ENCODE measurements around the gene KRTAP12-3. TPM values are rescaled to one million over a fixed set of nuclear protein-coding genes. Genes with fewer than 3 reads are reported as not detected.
A peak's percentile ranks its signal among the peaks of the same experiment; 100 is the strongest.

The KRTAP12-3 gene
- total and polyA plus RNA-seq, 9 of the 15 experiments (the other 6 are each of a cell fraction or from before 2014, with no cell fraction given): not detected

DNA sequence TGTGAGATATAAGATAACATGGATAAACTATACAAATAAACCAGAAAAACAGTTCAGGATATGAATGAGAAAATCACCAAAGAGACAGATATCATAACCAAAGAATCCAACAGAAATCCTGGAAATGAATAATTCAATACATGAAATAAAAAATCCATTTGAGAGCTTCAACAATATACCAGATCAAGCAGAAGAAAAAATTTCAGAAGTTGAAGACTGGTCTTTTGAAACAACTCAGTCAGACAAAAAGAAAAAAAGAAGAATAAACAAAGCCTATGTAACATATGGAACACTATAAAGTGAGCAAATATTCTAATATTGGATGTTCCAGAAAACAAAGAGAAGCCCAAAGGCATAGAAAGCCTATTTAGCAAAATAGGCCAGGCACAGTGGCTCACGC lies 14.2 kb downstream of the KRTAP12-3 start:
- DNase-seq (ENCODE audit: extremely low read depth in 1 of 4, low spot score in 3 of 4): no peak
- H3K4me1 ChIP-seq (replicated peaks in 1 of 2; ENCODE audit: control insufficient read depth in 2 of 2, insufficient read depth in 2 of 2, low read length in 2 of 2): no peaks in the 10 kb centered on the region
- in situ Hi-C loops (cut with MboI): no loop called here
- no TSS peak for BruUV-seq (replicated peaks)
- no peak overlapping the region for H3K4me2 ChIP-seq (ENCODE audit: insufficient read depth, low read length)
- intact Hi-C loops (cut with micrococcal nuclease): no loop called here
- H3K9ac ChIP-seq (ENCODE audit: insufficient read depth in 1 of 2, low read depth in 2 of 2, low read length in 2 of 2): no peak overlapping the region
- H3K9me1 ChIP-seq (ENCODE audit: control insufficient read depth, insufficient read depth, low read length): no peaks in the 10 kb centered on the region
- peaks cover 4 to 5% of the 10 kb centered on the region in 2 experiments; a peak in 4 of 5 replicates for H3K27me3 ChIP-seq (ENCODE audit: control insufficient read depth in 2 of 2, insufficient read depth in 2 of 2, low read length in 2 of 2)
- 0% methylated on average over 1 of the region's 1 CpG for WGBS (ENCODE audit: insufficient coverage, low coverage, missing lambda C conversion rate)
- H3K79me2 ChIP-seq (ENCODE audit: control insufficient read depth, insufficient read depth, low read length): no peaks in the 10 kb centered on the region
- no peak for FAIRE-seq
- no peak for ATAC-seq
- CTCF ChIA-PET (ENCODE audit: low intra/inter-chr PET ratio): no interaction called here
- H2AFZ ChIP-seq (ENCODE audit: low read depth, low read length): no peak overlapping the region
- POLR2A ChIA-PET: interaction anchor here (0.6 kb wide), 1 partner anchor 150 kb away, joined by 3 read pairs; no protein-coding TSS in a partner anchor
- no peak overlapping the region for H3K27ac ChIP-seq (ENCODE audit: extremely low read depth, low read depth, low read length)
- no peaks in the 10 kb centered on the region for H3K36me3 ChIP-seq (ENCODE audit: control insufficient read depth, insufficient read depth, low read length)
- H4K20me1 ChIP-seq (replicated peaks; ENCODE audit: control insufficient read depth, insufficient read depth, low read length): no peaks in the 10 kb centered on the region
- H3K9me3 ChIP-seq (replicated peaks; ENCODE audit: control insufficient read depth, insufficient read depth, low read depth, low read length): peaks cover 4% of the 10 kb centered on the region
- no peak overlapping the region for H3K4me3 ChIP-seq
- peak; percentile 95; the same call in 1 of the 2 replicates for TF ChIP-seq ZNF583 (CRISPR knock-in tag; IDR thresholded peaks at IDR 0.05)
- TF ChIP-seq ETS2 (tag; IDR thresholded peaks at IDR 0.05; ENCODE audit: borderline replicate concordance, poor library complexity, severe bottlenecking): no peak
- TF ChIP-seq, protein P1, sequence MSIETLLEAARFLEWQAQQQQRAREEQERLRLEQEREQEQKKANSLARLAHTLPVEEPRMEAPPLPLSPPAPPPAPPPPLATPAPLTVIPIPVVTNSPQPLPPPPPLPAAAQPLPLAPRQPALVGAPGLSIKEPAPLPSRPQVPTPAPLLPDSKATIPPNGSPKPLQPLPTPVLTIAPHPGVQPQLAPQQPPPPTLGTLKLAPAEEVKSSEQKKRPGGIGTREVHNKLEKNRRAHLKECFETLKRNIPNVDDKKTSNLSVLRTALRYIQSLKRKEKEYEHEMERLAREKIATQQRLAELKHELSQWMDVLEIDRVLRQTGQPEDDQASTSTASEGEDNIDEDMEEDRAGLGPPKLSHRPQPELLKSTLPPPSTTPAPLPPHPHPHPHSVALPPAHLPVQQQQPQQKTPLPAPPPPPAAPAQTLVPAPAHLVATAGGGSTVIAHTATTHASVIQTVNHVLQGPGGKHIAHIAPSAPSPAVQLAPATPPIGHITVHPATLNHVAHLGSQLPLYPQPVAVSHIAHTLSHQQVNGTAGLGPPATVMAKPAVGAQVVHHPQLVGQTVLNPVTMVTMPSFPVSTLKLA (conservative IDR thresholded peaks at IDR 0.05): no peak
- no peak for TF ChIP-seq COPS2 (conservative IDR thresholded peaks at IDR 0.05)
- no peak for TF ChIP-seq PML (IDR thresholded peaks at IDR 0.05; ENCODE audit: low read length)
- no peak for TF ChIP-seq ARID2 (IDR thresholded peaks at IDR 0.05)
- TF ChIP-seq PHF20 (IDR thresholded peaks at IDR 0.05; ENCODE audit: partially characterized antibody): no peak
- TF ChIP-seq, protein P2, sequence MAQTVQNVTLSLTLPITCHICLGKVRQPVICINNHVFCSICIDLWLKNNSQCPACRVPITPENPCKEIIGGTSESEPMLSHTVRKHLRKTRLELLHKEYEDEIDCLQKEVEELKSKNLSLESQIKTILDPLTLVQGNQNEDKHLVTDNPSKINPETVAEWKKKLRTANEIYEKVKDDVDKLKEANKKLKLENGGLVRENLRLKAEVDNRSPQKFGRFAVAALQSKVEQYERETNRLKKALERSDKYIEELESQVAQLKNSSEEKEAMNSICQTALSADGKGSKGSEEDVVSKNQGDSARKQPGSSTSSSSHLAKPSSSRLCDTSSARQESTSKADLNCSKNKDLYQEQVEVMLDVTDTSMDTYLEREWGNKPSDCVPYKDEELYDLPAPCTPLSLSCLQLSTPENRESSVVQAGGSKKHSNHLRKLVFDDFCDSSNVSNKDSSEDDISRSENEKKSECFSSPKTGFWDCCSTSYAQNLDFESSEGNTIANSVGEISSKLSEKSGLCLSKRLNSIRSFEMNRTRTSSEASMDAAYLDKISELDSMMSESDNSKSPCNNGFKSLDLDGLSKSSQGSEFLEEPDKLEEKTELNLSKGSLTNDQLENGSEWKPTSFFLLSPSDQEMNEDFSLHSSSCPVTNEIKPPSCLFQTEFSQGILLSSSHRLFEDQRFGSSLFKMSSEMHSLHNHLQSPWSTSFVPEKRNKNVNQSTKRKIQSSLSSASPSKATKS (CRISPR knock-in tag; IDR thresholded peaks at IDR 0.05): no peak
- no peak for TF ChIP-seq NR2F6 (CRISPR knock-in tag; IDR thresholded peaks at IDR 0.05)
- 0 out of 2 replicates have a peak, but pooled peaks have one; percentile 45 for TF ChIP-seq HLTF (IDR thresholded peaks at IDR 0.05)
- no peak for TF ChIP-seq POLR3A (IDR thresholded peaks at IDR 0.05; ENCODE audit: borderline replicate concordance, extremely low read depth, insufficient read depth, insufficient read length)
- no peak for TF ChIP-seq ZZZ3 (IDR thresholded peaks at IDR 0.05)
- TF ChIP-seq VEZF1 (CRISPR knock-in tag; IDR thresholded peaks at IDR 0.05): no peak
- TF ChIP-seq TRIM24 (IDR thresholded peaks at IDR 0.05): 0 out of 4 replicates have a peak, but pooled peaks of 1 of the 2 experiments have one; percentile 23
- TF ChIP-seq HIVEP1 (CRISPR knock-in tag; IDR thresholded peaks at IDR 0.05): no peak
- TF ChIP-seq ZNF165 (CRISPR knock-in tag; IDR thresholded peaks at IDR 0.05; ENCODE audit: borderline replicate concordance): no peak
- no peak for TF ChIP-seq TOE1 (IDR thresholded peaks at IDR 0.05; ENCODE audit: borderline replicate concordance)
- no peak for TF ChIP-seq TOE1 (CRISPR knock-in tag; IDR thresholded peaks at IDR 0.05; ENCODE audit: borderline replicate concordance, low read depth)
- no peak for TF ChIP-seq ZNF766 (CRISPR knock-in tag; conservative IDR thresholded peaks at IDR 0.05)
- no peak for TF ChIP-seq MED1 (CRISPR knock-in tag; IDR thresholded peaks at IDR 0.05; ENCODE audit: borderline replicate concordance)
